Measurements from ENCODE around the gene FKBP1A.

FKBP1A gene

DNA sequence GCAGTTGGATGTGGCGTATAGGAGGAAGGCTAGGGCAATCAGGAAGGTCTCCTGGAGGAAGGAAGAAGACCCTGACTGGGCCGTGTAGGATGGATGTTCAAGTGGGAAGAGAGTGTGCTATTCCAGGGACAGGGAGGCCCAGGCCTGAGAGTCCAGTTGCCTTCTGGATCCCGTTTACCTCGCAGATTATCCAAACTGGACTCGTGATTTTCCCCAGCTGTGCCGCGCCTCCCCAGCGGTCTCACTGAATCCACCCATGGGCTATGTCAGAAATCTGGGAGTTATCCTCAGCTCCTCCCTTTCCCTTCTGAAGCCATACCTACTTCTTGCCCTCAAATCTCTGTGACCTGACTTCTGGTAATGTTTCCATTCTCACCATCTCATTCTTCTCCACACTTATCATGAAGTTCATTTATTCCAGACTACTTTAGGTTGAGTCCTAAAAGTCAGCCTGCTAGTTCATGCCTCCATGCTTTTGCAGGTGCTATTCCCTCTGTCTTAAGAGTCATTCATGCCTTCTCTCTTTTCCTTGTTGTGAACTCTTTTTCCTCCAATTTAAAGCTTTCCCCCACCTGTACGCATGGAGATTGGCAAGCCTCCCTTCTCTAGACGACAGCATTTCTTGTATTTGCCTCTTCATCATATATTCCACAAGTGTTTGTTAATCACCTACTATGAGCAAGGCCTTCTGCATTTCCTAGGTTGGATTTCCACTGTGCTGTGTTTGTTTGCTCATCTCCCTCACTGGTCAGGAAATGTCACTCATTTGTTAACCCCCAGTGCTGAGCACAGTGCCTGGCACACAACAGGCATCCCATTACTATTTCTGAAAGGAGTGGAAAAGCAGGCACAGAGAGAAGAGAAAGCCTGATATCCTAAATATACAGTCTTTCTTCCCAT, 66.6 kb downstream of the FKBP1A start:
- H3K27me3 ChIP-seq (ENCODE audit: insufficient read depth, low read length, poor library complexity) = no peaks in the 10 kb centered on the region

DNA sequence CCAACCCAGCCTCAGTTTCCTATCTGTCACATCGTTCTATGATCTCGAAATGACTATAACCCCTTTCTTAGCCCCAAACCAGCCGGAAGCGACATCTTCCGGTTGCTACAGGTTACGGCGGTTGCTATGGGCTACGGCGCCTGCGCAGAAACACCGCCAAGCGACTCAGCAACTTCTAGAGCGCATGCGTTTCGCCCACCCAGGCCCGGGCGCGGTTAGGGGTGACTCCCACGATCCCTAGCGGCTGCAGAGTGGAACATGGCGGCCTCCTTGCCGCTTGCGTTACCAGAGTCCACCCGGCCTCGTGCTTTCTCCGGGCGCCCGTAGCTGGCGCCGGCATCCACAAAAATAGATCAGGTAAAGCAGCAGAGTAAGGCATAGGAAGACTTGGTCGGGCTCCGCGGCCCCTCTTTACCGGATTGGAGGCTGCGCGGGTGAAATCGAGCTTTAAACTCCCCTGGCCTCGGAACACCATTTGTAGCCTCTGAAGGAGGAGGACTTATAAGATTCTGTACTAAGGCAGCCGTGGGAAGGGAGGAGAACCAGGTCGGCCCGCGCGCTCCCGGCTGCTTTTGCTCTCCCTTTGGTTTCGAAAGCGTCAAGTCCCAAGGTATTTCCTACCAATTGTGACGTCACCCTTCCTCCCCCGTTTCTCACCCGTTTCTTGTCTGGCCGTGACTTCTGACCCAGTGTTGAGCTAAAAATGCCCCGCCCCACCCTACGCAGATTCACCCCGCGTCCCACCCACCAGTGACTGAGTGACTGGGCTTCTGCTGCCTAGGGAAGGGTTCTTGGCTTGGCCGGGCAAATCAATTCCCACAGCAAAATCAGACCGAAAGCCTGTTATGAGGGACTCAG, 67.5 kb downstream of the FKBP1A start:
- peaks cover 41% of the 10 kb centered on the region for H3K4me1 ChIP-seq (ENCODE audit: insufficient read depth, low read length)

More for the DNA sequence above, 66.6 kb downstream of the FKBP1A start:
- peak overlapping the region; percentile 96 for H2AFZ ChIP-seq (ENCODE audit: low read depth, low read length)
- peak overlapping the region; percentile 97 for H3K27ac ChIP-seq (ENCODE audit: low read length)
- no peak for ATAC-seq (ENCODE audit: insufficient read depth, low read depth)
- H3K4me1 ChIP-seq (ENCODE audit: insufficient read depth, low read length) = peaks cover 41% of the 10 kb centered on the region
- H3K36me3 ChIP-seq (ENCODE audit: insufficient read depth, low read length) = peaks cover 29% of the 10 kb centered on the region
- H4K20me1 ChIP-seq (ENCODE audit: insufficient read depth, low read length) = peaks cover 45% of the 10 kb centered on the region
- DNase-seq = peak; percentile 3
- peak overlapping the region; percentile 96 for H3K9ac ChIP-seq (ENCODE audit: low read depth, low read length)
- no peaks in the 10 kb centered on the region for H3K9me3 ChIP-seq (ENCODE audit: insufficient read depth, low read length, severe bottlenecking)
- peak overlapping the region; percentile 89 for H3K4me2 ChIP-seq (ENCODE audit: insufficient read depth, low read length)
- TF ChIP-seq, protein P1, sequence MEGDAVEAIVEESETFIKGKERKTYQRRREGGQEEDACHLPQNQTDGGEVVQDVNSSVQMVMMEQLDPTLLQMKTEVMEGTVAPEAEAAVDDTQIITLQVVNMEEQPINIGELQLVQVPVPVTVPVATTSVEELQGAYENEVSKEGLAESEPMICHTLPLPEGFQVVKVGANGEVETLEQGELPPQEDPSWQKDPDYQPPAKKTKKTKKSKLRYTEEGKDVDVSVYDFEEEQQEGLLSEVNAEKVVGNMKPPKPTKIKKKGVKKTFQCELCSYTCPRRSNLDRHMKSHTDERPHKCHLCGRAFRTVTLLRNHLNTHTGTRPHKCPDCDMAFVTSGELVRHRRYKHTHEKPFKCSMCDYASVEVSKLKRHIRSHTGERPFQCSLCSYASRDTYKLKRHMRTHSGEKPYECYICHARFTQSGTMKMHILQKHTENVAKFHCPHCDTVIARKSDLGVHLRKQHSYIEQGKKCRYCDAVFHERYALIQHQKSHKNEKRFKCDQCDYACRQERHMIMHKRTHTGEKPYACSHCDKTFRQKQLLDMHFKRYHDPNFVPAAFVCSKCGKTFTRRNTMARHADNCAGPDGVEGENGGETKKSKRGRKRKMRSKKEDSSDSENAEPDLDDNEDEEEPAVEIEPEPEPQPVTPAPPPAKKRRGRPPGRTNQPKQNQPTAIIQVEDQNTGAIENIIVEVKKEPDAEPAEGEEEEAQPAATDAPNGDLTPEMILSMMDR (IDR thresholded peaks at IDR 0.05; ENCODE audit: borderline replicate concordance, extremely low read depth, low read length, poor library complexity, severe bottlenecking) = no peak
- TF ChIP-seq EZH2 (IDR thresholded peaks at IDR 0.05; ENCODE audit: borderline replicate concordance, low read depth, low read length, severe bottlenecking) = no peak
- H3K4me3 ChIP-seq (ENCODE audit: low read depth in 1 of 2, low read length in 2 of 2) = peak overlapping the region; percentile 78 to 93
- peaks cover 60% of the 10 kb centered on the region for H3K79me2 ChIP-seq (ENCODE audit: insufficient read depth, low read length)

DNA sequence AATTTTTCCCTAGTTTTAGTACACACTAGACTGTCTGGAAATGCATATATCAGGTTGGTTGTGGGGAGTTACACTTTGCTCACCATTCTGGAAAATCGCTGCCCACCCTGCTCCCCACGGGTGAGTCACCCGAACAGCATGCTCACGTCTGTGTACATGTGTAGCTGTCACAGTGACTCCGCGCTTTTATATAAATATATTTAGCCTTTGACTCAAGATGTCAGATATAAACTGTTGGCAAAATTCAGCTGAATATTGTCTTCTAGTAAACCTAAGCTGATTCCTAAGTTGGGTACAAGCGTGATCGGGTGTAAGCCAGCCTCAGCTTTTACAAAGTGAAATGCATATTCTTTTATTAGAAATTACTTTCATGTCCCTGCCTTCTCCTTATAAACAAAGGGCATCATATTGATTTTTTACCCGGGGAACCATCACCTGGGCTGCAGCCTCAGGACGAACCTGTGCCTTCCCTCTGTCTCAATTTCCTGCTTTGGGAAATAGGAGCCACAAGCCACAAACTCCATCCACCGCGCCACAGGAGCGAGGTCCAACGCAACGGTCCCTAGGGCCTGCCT, 68.2 kb downstream of the FKBP1A start:
- Histone ChIP-seq H3K9ac (ENCODE audit: low read depth, low read length) (peak overlapping the region; percentile 96), H3K79me2 (ENCODE audit: insufficient read depth, low read length) (peaks cover 44% of the 10 kb centered on the region), H3K4me3 (ENCODE audit: low read depth in 1 of 2, low read length in 2 of 2) (peak overlapping the region; percentile 78 to 93; a peak in 3 of 4 replicates), H3K27me3 (ENCODE audit: insufficient read depth, low read length, poor library complexity) (no peaks in the 10 kb centered on the region), H3K27ac (ENCODE audit: low read length) (peak overlapping the region; percentile 97), H3K4me2 (ENCODE audit: insufficient read depth, low read length) (peak overlapping the region; percentile 89), H3K36me3 (ENCODE audit: insufficient read depth, low read length) (peaks cover 17% of the 10 kb centered on the region; the same call in 1 of the 2 replicates), H3K9me3 (ENCODE audit: insufficient read depth, low read length, severe bottlenecking) (no peaks in the 10 kb centered on the region), H3K4me1 (ENCODE audit: insufficient read depth, low read length) (peaks cover 41% of the 10 kb centered on the region), H4K20me1 (ENCODE audit: insufficient read depth, low read length) (peaks cover 32% of the 10 kb centered on the region; the same call in 1 of the 2 replicates), H2AFZ (ENCODE audit: low read depth, low read length) (peak overlapping the region; percentile 94)
- ATAC-seq (ENCODE audit: insufficient read depth, low read depth) = no peak
- no peak for TF ChIP-seq EZH2 (IDR thresholded peaks at IDR 0.05; ENCODE audit: borderline replicate concordance, low read depth, low read length, severe bottlenecking)
- TF ChIP-seq, protein P1 (IDR thresholded peaks at IDR 0.05; ENCODE audit: borderline replicate concordance, extremely low read depth, low read length, poor library complexity, severe bottlenecking) = no peak
- no peak for DNase-seq

More for the DNA sequence above, 67.5 kb downstream of the FKBP1A start:
- Histone ChIP-seq H3K27ac (ENCODE audit: low read length) (peak overlapping the region; percentile 97), H3K36me3 (ENCODE audit: insufficient read depth, low read length) (peaks cover 20% of the 10 kb centered on the region; the same call in 1 of the 2 replicates), H2AFZ (ENCODE audit: low read depth, low read length) (peak overlapping the region; percentile 96), H3K79me2 (ENCODE audit: insufficient read depth, low read length) (peaks cover 51% of the 10 kb centered on the region), H4K20me1 (ENCODE audit: insufficient read depth, low read length) (peaks cover 37% of the 10 kb centered on the region), H3K4me2 (ENCODE audit: insufficient read depth, low read length) (peak overlapping the region; percentile 89), H3K9ac (ENCODE audit: low read depth, low read length) (peak overlapping the region; percentile 96), H3K27me3 (ENCODE audit: insufficient read depth, low read length, poor library complexity) (no peaks in the 10 kb centered on the region), H3K4me3 (ENCODE audit: low read depth in 1 of 2, low read length in 2 of 2) (peak overlapping the region; percentile 78 to 93), H3K9me3 (ENCODE audit: insufficient read depth, low read length, severe bottlenecking) (no peaks in the 10 kb centered on the region)
- ATAC-seq (ENCODE audit: insufficient read depth, low read depth) = peak; percentile 95
- DNase-seq = peak; percentile 99
- no peak for TF ChIP-seq EZH2 (IDR thresholded peaks at IDR 0.05; ENCODE audit: borderline replicate concordance, low read depth, low read length, severe bottlenecking)
- TF ChIP-seq, protein P1 (IDR thresholded peaks at IDR 0.05; ENCODE audit: borderline replicate concordance, extremely low read depth, low read length, poor library complexity, severe bottlenecking) = peak; percentile 22

Measured in DND-41 (cell line).